SIG-M5 treated with dmso at 0.1 percent for 504 hours (cell line): ENCODE results near the gene LAS1L.
A peak's percentile ranks its signal among the peaks of the same experiment; 100 is the strongest.
"Not testable (repeated sequence)": the region's sequence is repeated elsewhere in the genome, so short reads cannot be mapped to it uniquely, and the experiment has no call there.

ENCODE experiments used
- DNase-seq: peaks from one replicate; lab custom pipeline; 2025; ENCODE audit not compliant: unreplicated experiment; lab: John Stamatoyannopoulos, UW

LAS1L gene

GRCh38 chrX:65534450-65535292, at the start of gene LAS1L:
Gene LAS1L (minus strand): TSS chrX:65534787. CDS start chrX:65534715, 72 bp downstream.
- peak; percentile 95 for DNase-seq

- no peak for DNase-seq
Observed at GRCh38 chrX:65582450-65583082, 48.0 kb upstream of the LAS1L start.

- peak; percentile 59 for DNase-seq
Observed at GRCh38 chrX:65581661-65582339, 47.2 kb upstream of the LAS1L start.

GRCh38 chrX:65578346-65578745, 43.8 kb upstream of the LAS1L start:
- DNase-seq: no peak

GRCh38 chrX:65576160-65576559, 41.6 kb upstream of the LAS1L start:
- no peak for DNase-seq

- DNase-seq: no peak
Observed at GRCh38 chrX:65575022-65575421, 40.4 kb upstream of the LAS1L start.

GRCh38 chrX:65574356-65574755, 39.8 kb upstream of the LAS1L start:
- DNase-seq: no peak

GRCh38 chrX:65572971-65573370, 38.4 kb upstream of the LAS1L start:
- DNase-seq: no peak

- not testable (repeated sequence) for DNase-seq
Observed at GRCh38 chrX:65562850-65563249, 28.3 kb upstream of the LAS1L start.

- no peak for DNase-seq
Observed at GRCh38 chrX:65551489-65552339, 17.1 kb upstream of the LAS1L start.

GRCh38 chrX:65551086-65551485, 16.5 kb upstream of the LAS1L start:
- DNase-seq: no peak

GRCh38 chrX:65545456-65545855, 10.9 kb upstream of the LAS1L start:
- no peak for DNase-seq

- DNase-seq: no peak
Observed at GRCh38 chrX:65537229-65537628, 2.6 kb upstream of the LAS1L start.

- no peak for DNase-seq
Observed at GRCh38 chrX:65536291-65536690, 1.7 kb upstream of the LAS1L start.

GRCh38 chrX:65532016-65532415, 2.6 kb downstream of the LAS1L start:
- DNase-seq: no peak

GRCh38 chrX:65528705-65529340, 5.8 kb downstream of the LAS1L start:
- DNase-seq: peak; percentile 35

GRCh38 chrX:65528293-65528692, 6.3 kb downstream of the LAS1L start:
- DNase-seq: no peak

- DNase-seq: no peak
Observed at GRCh38 chrX:65524139-65524538, 10.4 kb downstream of the LAS1L start.

- DNase-seq: peak; percentile 35
Observed at GRCh38 chrX:65522739-65523372, 11.7 kb downstream of the LAS1L start.

GRCh38 chrX:65519530-65519929, 15.1 kb downstream of the LAS1L start:
- DNase-seq: not testable (repeated sequence)
